HEK293T (cell line): ENCODE results near the gene CPA3.

Source experiments
- BHLHE40 ChIP-seq: fragments of 450-650 bp; IDR thresholded peaks from 2 replicates; pipeline ENCODE4 v1.6.1; 2016; ENCODE audit warnings: mild to moderate bottlenecking, moderate library complexity, borderline replicate concordance
- FOXM1 ChIP-seq: fragments of 450-650 bp; IDR thresholded peaks from 2 replicates; pipeline ENCODE4 v1.6.1; 2017; ENCODE audit warnings: mild to moderate bottlenecking, borderline replicate concordance
- SUZ12 ChIP-seq: fragments of 450-650 bp; IDR thresholded peaks from 2 replicates; pipeline ENCODE4 v1.6.1; 2016; ENCODE audit warnings: mild to moderate bottlenecking

DNA sequence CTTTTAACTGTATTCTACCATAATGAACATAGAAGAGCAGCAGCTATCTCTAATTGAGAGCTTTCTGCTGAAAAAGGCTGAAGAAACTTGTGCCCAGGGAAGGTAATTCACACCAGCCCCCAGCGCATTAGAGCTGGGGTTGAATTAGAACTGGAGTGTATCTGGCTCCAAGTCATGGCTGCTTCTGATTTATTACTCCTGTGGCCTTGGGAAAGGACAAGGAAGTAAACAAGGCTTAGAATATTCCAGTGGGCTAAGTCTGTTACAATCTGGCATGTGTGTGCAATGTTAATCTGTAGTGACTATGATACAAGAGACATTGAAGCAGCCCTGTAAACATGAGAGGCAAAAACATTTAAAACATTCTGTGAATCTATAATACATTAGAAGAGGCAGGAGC, 18.1 kb downstream of the CPA3 start:
- TF ChIP-seq BHLHE40 (no peak), FOXM1 (no peak), SUZ12 (no peak)
